K562 (cell line): ENCODE measurements around the gene IL25. TPM values are rescaled to one million over a fixed set of nuclear protein-coding genes. Genes with fewer than 3 reads are reported as not detected.

ENCODE experiments used
- ATAC-seq: fragments of 200-7000 bp; cut with Tn5 transposase; 3 replicates; pipeline ENCODE4 v1.9.1; 2020; ENCODE audit warnings: moderate library complexity
- BruUV-seq: library from RNA; stranded (reverse); fragments of 400-500 nt; replicated peaks from 2 replicates; lab custom pipeline; 2021; lab: Mats Ljungman, UMichigan
- CTCF ChIA-PET: fragments of 300-600 bp; formaldehyde crosslinking; extraction: SDS; loops from one replicate; lab custom pipeline; 2021; ENCODE audit warnings: low intra/inter-chr PET ratio; lab: Yijun Ruan, JAX
- POLR2A ChIA-PET: fragments of 300-600, 350-650 bp; sonication (Branson Sonifier 250); formaldehyde crosslinking; extraction: SDS; loops from one replicate; lab custom pipeline; 2021; ENCODE audit warnings: antibody characterized with exemption, inconsistent platforms; lab: Yijun Ruan, JAX
- DNase-seq, 4 experiments: peaks; one replicate each; pipeline versions ENCODE4 v3.0.0 to v3.0.0-alpha.2; 2011 to 2018; ENCODE audit warnings: low spot score in 3 of 4, mixed read lengths in 3 of 4; ENCODE audit errors: extremely low read depth in 1 of 4
- FAIRE-seq: peaks from 2 replicates; lab custom pipeline; 2011; peaks lifted over from hg19 to GRCh38; lab: Jason Lieb, UNC
- H2AFZ ChIP-seq: 2 replicates; pipeline ENCODE4 v1.6.0; 2011; ENCODE audit warnings: low read depth, low read length, control low read depth, inconsistent platforms
- H3K27ac ChIP-seq: fragments of 200-600 bp; 3 replicates; pipeline ENCODE4 v1.8.0; 2011; ENCODE audit warnings: low read depth, mild to moderate bottlenecking, control low read depth, inconsistent platforms, low read length, moderate library complexity, mixed read lengths; ENCODE audit errors: extremely low read depth
- H3K27me3 ChIP-seq, 2 experiments: fragments of 300-600 bp in 1 of 2; 2 replicates in 1 of 2; 3 replicates in 1 of 2; pipeline versions ENCODE4 v1.6.0 to v1.8.0; 2011; ENCODE audit warnings: inconsistent platforms in 2 of 2, low read length in 2 of 2, mild to moderate bottlenecking in 1 of 2, mixed read lengths in 1 of 2, moderate library complexity in 1 of 2; ENCODE audit not compliant: control insufficient read depth in 2 of 2, insufficient read depth in 2 of 2
- H3K36me3 ChIP-seq: fragments of 300-600 bp; 3 replicates; pipeline ENCODE4 v1.8.0; 2011; ENCODE audit warnings: mild to moderate bottlenecking, low read length, inconsistent platforms; ENCODE audit not compliant: control insufficient read depth, insufficient read depth
- H3K4me1 ChIP-seq, 2 experiments: fragments of 200-600 bp in 1 of 2; replicated peaks in 1 of 2; 2 replicates in 1 of 2; 3 replicates in 1 of 2; pipeline versions ENCODE4 v1.5.1 to v1.8.0; 2011; ENCODE audit warnings: inconsistent platforms in 2 of 2, low read length in 2 of 2, mild to moderate bottlenecking in 1 of 2, mixed read lengths in 1 of 2, moderate library complexity in 1 of 2; ENCODE audit not compliant: control insufficient read depth in 2 of 2, insufficient read depth in 2 of 2
- H3K4me2 ChIP-seq: 2 replicates; pipeline ENCODE4 v1.6.1; 2011; ENCODE audit warnings: low read length, control low read depth, inconsistent platforms, mixed read lengths; ENCODE audit not compliant: insufficient read depth
- H3K4me3 ChIP-seq: fragments of 200-600 bp; sonication (generic), shearing (Covaris generic); 2 replicates; pipeline ENCODE4 v1.5.1; 2016; ENCODE audit warnings: control low read depth, inconsistent platforms
- H3K79me2 ChIP-seq: fragments of 200-600 bp; 3 replicates; pipeline ENCODE4 v1.8.0; 2011; ENCODE audit warnings: low read length, inconsistent platforms; ENCODE audit not compliant: control insufficient read depth, insufficient read depth
- H3K9ac ChIP-seq, 2 experiments: 2 replicates each; pipeline versions ENCODE4 v1.6.0 to v1.6.1; 2011; ENCODE audit warnings: low read depth in 2 of 2, low read length in 2 of 2, control low read depth in 1 of 2, inconsistent platforms in 1 of 2, mild to moderate bottlenecking in 1 of 2, mixed read lengths in 1 of 2; ENCODE audit not compliant: insufficient read depth in 1 of 2
- H3K9me1 ChIP-seq: one replicate; pipeline ENCODE4 v1.6.0; 2011; ENCODE audit warnings: inconsistent platforms, mild to moderate bottlenecking, low read length, moderate library complexity; ENCODE audit not compliant: control insufficient read depth, insufficient read depth
- H3K9me3 ChIP-seq: replicated peaks from 2 replicates; pipeline ENCODE4 v1.5.1; 2011; ENCODE audit warnings: low read depth, low read length, inconsistent platforms; ENCODE audit not compliant: control insufficient read depth, insufficient read depth
- H4K20me1 ChIP-seq: replicated peaks from 2 replicates; pipeline ENCODE4 v1.6.1; 2011; ENCODE audit warnings: low read length, inconsistent platforms, mixed read lengths; ENCODE audit not compliant: control insufficient read depth, insufficient read depth
- ASH1L ChIP-seq: fragments of 450-650 bp; IDR thresholded peaks from 2 replicates; pipeline ENCODE4 v1.6.1; 2018; ENCODE audit warnings: borderline replicate concordance, mild to moderate bottlenecking, low read depth; ENCODE audit not compliant: partially characterized antibody
- BCL6 ChIP-seq: fragments of 250-450 bp; sonication (Bioruptor Pico); IDR thresholded peaks from 2 replicates; pipeline ENCODE4 v1.4.0; 2020
- CBX3 ChIP-seq, 2 experiments: IDR thresholded peaks; 1 replicate in 1 of 2; 2 replicates in 1 of 2; pipeline ENCODE4 v1.6.1; 2012; ENCODE audit warnings: inconsistent platforms in 2 of 2, low read length in 2 of 2, borderline replicate concordance in 1 of 2, control low read depth in 1 of 2
- CXXC5 ChIP-seq: fragments of 250-450 bp; sonication (Bioruptor Pico); IDR thresholded peaks from 2 replicates; pipeline ENCODE4 v1.8.0; 2022; ENCODE audit warnings: inconsistent platforms, mild to moderate bottlenecking, moderate library complexity
- HMGN3 ChIP-seq: IDR thresholded peaks from 2 replicates; pipeline ENCODE4 v1.6.1; 2011; ENCODE audit warnings: borderline replicate concordance, low read depth, mild to moderate bottlenecking, mixed read lengths, low read length; ENCODE audit not compliant: insufficient read length; ENCODE audit errors: extremely low read depth
- NBN ChIP-seq: fragments of 450-650 bp; IDR thresholded peaks from 2 replicates; pipeline ENCODE4 v1.6.1; 2016; ENCODE audit warnings: low read depth, mild to moderate bottlenecking
- NUFIP1 ChIP-seq: fragments of 450-650 bp; IDR thresholded peaks from 2 replicates; pipeline ENCODE4 v1.6.1; 2018; ENCODE audit not compliant: partially characterized antibody
- PPARD ChIP-seq: fragments of 250-450 bp; sonication (Bioruptor Pico); IDR thresholded peaks from 2 replicates; pipeline ENCODE4 v1.8.0; 2022; ENCODE audit warnings: inconsistent platforms, mild to moderate bottlenecking, moderate library complexity
- SMARCE1 ChIP-seq: fragments of 450-650 bp; IDR thresholded peaks from 2 replicates; pipeline ENCODE4 v1.7.1; 2016; ENCODE audit warnings: mild to moderate bottlenecking
- ZNF232 ChIP-seq: sonication (generic); formaldehyde crosslinking; IDR thresholded peaks from 2 replicates; pipeline ENCODE4 v1.8.0; 2022; ENCODE audit warnings: mild to moderate bottlenecking, missing genetic modification reagents
- WGBS: fragments of 100-300 bp; shearing (Covaris generic); methylation state at CpG from one replicate; pipeline ENCODE4 v1.1.6; 2016; ENCODE audit warnings: low coverage, mixed read lengths; ENCODE audit not compliant: insufficient coverage; ENCODE audit errors: missing lambda C conversion rate; 5-methylcytosine and 5-hydroxymethylcytosine counted together
- in situ Hi-C: fragments of 300-500 bp; cut with MboI; formaldehyde crosslinking; loops from 4 replicates; pipeline ENCODE4 v1.15.0; 2018; ENCODE audit warnings: inconsistent platforms, mixed read lengths
- intact Hi-C: fragments of 100-400 bp; cut with micrococcal nuclease; formaldehyde crosslinking; loops from 2 replicates; pipeline ENCODE4 v1.14.2; 2022
- polyA plus RNA-seq, 8 experiments: library from polyadenylated mRNA; depleted of rRNA in 4 of 8; stranded (reverse) in 5 of 8; unstranded in 3 of 8; fragments of >200 nt; fragmentation: Nextera tagmentation in 2 of 8; fragmentation: Illumina TruSeq in 1 of 8; extraction: Ambion mirVana in 2 of 8; extraction: Trizol in 1 of 8; gene quantifications; 2 replicates each; pipeline versions ENCODE4 v1.2.1 to v1.2.3, GENCODE V29; 2011 to 2014; ENCODE audit warnings: inconsistent platforms in 1 of 8, missing spikeins in 1 of 8
- total RNA-seq, 7 experiments: library from RNA; depleted of rRNA in 6 of 7; stranded (reverse); fragments of >200 nt in 6 of 7; fragmentation: Illumina TruSeq in 2 of 7; extraction: Trizol in 2 of 7; gene quantifications; 2 replicates each; pipeline versions ENCODE4 v1.2.1 to v1.2.3, GENCODE V29; 2011 to 2021; ENCODE audit warnings: low replicate concordance in 1 of 7
- TF ChIP-seq, protein P1 (sequence below): fragments of 250-450 bp; sonication (Bioruptor Pico); IDR thresholded peaks from 2 replicates; pipeline ENCODE4 v1.8.0; 2021; ENCODE audit warnings: moderate library complexity, mild to moderate bottlenecking, inconsistent platforms
- TF ChIP-seq, protein P2 (sequence below): sonication (generic); formaldehyde crosslinking; IDR thresholded peaks from 2 replicates; pipeline ENCODE4 v1.8.0; 2023; ENCODE audit warnings: mild to moderate bottlenecking, missing genetic modification reagents
- TF ChIP-seq, protein P3 (sequence below): sonication (generic); formaldehyde crosslinking; IDR thresholded peaks from 2 replicates; pipeline ENCODE4 v1.8.0; 2022; ENCODE audit warnings: missing genetic modification reagents, mild to moderate bottlenecking, borderline replicate concordance
- TF ChIP-seq, protein P4 (sequence below), 3 experiments: IDR thresholded peaks in 2 of 3; conservative IDR thresholded peaks in 1 of 3; 2 replicates each; pipeline ENCODE4 v1.5.1; 2011 to 2012; ENCODE audit warnings: low read length in 3 of 3, mild to moderate bottlenecking in 3 of 3, control low read depth in 2 of 3, improper control_type of control experiment in 1 of 3, inconsistent platforms in 1 of 3, low read depth in 1 of 3, mixed read lengths in 1 of 3, moderate library complexity in 1 of 3; ENCODE audit not compliant: insufficient read depth in 2 of 3

Gene IL25
- total and polyA plus RNA-seq, 9 of the 15 experiments (the other 6 are each of a cell fraction or from before 2014, with no cell fraction given), result not detected

DNA sequence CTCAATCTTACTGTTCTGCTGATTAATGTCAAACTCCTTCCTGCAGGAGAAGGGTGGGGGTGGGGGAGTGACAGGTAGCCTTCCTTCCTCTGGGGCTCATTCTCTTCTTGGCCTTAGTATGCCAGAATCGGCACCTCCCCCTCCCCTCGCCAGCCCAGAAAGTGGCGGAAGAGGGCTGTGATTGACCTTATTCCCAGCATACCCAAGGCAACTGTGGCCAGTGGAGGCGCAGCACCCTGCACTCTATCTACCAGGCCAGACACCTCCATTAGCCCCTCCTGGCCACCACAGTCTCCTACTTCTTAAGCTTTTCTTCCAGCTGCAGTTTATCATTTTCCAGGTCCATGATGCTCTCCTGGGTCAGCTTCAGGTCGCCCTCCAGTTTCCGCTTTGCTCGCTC lies 20.0 kb downstream of the IL25 start:
- Histone ChIP-seq H3K79me2 (no peaks in the 10 kb centered on the region), H2AFZ (no peak overlapping the region), H3K9me3 (no peaks in the 10 kb centered on the region), H3K27me3 (peaks cover 25 to 77% of the 10 kb centered on the region in 2 experiments; a peak in 3 of 5 replicates), H3K9me1 (no peaks in the 10 kb centered on the region), H4K20me1 (no peaks in the 10 kb centered on the region), H3K27ac (no peak overlapping the region), H3K4me3 (no peak overlapping the region), H3K9ac (no peak overlapping the region), H3K4me1 (no peaks in the 10 kb centered on the region; a peak in 1 of 5 replicates), H3K36me3 (no peaks in the 10 kb centered on the region), H3K4me2 (no peak overlapping the region)
- WGBS, result 8% methylated on average over 6 of the region's 7 CpGs
- ATAC-seq (peak; percentile 72), DNase-seq (peak; percentile 8 to 24 (median 20)), FAIRE-seq (no peak)
- POLR2A ChIA-PET, result interaction anchor here (0.7 kb wide), 1 partner anchor 95 kb away, joined by 3 read pairs; no protein-coding TSS in a partner anchor
- in situ Hi-C loops, result no loop called here
- intact Hi-C loops, result no loop called here
- CTCF ChIA-PET, result interaction anchor here (0.5 kb wide), 1 partner anchor 171 kb away, joined by 3 read pairs; no protein-coding TSS in a partner anchor
- BruUV-seq, result no TSS peak
- TF ChIP-seq BCL6 (CRISPR knock-in tag) (no peak), ASH1L (no peak), CXXC5 (CRISPR knock-in tag) (no peak), HMGN3 (no peak), CBX3 (IDR thresholded peaks at IDR 0.05; ENCODE audit: borderline replicate concordance in 1 of 2, low read length in 2 of 2) (no peak), NBN (no peak), NUFIP1 (no peak), PPARD (CRISPR knock-in tag) (no peak), ZNF232 (CRISPR knock-in tag) (no peak), SMARCE1 (no peak)
- TF ChIP-seq, protein P1, sequence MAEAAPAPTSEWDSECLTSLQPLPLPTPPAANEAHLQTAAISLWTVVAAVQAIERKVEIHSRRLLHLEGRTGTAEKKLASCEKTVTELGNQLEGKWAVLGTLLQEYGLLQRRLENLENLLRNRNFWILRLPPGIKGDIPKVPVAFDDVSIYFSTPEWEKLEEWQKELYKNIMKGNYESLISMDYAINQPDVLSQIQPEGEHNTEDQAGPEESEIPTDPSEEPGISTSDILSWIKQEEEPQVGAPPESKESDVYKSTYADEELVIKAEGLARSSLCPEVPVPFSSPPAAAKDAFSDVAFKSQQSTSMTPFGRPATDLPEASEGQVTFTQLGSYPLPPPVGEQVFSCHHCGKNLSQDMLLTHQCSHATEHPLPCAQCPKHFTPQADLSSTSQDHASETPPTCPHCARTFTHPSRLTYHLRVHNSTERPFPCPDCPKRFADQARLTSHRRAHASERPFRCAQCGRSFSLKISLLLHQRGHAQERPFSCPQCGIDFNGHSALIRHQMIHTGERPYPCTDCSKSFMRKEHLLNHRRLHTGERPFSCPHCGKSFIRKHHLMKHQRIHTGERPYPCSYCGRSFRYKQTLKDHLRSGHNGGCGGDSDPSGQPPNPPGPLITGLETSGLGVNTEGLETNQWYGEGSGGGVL (CRISPR knock-in tag), result no peak
- TF ChIP-seq, protein P2, sequence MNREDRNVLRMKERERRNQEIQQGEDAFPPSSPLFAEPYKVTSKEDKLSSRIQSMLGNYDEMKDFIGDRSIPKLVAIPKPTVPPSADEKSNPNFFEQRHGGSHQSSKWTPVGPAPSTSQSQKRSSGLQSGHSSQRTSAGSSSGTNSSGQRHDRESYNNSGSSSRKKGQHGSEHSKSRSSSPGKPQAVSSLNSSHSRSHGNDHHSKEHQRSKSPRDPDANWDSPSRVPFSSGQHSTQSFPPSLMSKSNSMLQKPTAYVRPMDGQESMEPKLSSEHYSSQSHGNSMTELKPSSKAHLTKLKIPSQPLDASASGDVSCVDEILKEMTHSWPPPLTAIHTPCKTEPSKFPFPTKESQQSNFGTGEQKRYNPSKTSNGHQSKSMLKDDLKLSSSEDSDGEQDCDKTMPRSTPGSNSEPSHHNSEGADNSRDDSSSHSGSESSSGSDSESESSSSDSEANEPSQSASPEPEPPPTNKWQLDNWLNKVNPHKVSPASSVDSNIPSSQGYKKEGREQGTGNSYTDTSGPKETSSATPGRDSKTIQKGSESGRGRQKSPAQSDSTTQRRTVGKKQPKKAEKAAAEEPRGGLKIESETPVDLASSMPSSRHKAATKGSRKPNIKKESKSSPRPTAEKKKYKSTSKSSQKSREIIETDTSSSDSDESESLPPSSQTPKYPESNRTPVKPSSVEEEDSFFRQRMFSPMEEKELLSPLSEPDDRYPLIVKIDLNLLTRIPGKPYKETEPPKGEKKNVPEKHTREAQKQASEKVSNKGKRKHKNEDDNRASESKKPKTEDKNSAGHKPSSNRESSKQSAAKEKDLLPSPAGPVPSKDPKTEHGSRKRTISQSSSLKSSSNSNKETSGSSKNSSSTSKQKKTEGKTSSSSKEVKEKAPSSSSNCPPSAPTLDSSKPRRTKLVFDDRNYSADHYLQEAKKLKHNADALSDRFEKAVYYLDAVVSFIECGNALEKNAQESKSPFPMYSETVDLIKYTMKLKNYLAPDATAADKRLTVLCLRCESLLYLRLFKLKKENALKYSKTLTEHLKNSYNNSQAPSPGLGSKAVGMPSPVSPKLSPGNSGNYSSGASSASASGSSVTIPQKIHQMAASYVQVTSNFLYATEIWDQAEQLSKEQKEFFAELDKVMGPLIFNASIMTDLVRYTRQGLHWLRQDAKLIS (CRISPR knock-in tag), result no peak
- TF ChIP-seq, protein P3, sequence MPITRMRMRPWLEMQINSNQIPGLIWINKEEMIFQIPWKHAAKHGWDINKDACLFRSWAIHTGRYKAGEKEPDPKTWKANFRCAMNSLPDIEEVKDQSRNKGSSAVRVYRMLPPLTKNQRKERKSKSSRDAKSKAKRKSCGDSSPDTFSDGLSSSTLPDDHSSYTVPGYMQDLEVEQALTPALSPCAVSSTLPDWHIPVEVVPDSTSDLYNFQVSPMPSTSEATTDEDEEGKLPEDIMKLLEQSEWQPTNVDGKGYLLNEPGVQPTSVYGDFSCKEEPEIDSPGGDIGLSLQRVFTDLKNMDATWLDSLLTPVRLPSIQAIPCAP (CRISPR knock-in tag), result no peak
- TF ChIP-seq, protein P4, sequence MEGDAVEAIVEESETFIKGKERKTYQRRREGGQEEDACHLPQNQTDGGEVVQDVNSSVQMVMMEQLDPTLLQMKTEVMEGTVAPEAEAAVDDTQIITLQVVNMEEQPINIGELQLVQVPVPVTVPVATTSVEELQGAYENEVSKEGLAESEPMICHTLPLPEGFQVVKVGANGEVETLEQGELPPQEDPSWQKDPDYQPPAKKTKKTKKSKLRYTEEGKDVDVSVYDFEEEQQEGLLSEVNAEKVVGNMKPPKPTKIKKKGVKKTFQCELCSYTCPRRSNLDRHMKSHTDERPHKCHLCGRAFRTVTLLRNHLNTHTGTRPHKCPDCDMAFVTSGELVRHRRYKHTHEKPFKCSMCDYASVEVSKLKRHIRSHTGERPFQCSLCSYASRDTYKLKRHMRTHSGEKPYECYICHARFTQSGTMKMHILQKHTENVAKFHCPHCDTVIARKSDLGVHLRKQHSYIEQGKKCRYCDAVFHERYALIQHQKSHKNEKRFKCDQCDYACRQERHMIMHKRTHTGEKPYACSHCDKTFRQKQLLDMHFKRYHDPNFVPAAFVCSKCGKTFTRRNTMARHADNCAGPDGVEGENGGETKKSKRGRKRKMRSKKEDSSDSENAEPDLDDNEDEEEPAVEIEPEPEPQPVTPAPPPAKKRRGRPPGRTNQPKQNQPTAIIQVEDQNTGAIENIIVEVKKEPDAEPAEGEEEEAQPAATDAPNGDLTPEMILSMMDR (IDR thresholded peaks at IDR 0.05 in 2 of 3, conservative IDR thresholded peaks at IDR 0.05 in 1 of 3; ENCODE audit: insufficient read depth in 2 of 3, low read depth in 1 of 3, low read length in 3 of 3), result 0 out of 6 replicates have a peak, but pooled peaks of 1 of the 3 experiments have one; percentile 8
